ENCODE results near the gene PTK6.
A peak's percentile ranks its signal among the peaks of the same experiment; 100 is the strongest.

The PTK6 gene

DNA sequence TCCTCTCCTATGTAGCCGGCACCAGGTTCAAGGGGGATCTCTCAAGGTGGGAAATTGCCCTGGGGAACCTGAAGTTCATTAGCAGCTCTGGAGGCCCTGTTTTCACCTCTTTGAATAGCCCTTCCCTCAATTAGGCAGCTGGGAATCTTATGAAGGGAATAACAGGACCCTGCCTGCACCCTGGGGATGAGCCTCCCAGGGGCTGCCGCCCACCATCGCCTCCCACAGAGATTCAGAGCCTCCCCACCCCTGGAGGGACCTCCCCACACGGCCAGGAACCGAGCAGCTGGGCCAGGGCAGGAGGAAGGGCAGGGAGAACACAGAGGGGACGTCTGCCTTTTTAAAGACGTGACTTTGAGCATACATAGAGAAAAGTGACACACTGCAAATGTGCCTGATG, 33.7 kb downstream of the PTK6 start:
- no peak for DNase-seq

DNA sequence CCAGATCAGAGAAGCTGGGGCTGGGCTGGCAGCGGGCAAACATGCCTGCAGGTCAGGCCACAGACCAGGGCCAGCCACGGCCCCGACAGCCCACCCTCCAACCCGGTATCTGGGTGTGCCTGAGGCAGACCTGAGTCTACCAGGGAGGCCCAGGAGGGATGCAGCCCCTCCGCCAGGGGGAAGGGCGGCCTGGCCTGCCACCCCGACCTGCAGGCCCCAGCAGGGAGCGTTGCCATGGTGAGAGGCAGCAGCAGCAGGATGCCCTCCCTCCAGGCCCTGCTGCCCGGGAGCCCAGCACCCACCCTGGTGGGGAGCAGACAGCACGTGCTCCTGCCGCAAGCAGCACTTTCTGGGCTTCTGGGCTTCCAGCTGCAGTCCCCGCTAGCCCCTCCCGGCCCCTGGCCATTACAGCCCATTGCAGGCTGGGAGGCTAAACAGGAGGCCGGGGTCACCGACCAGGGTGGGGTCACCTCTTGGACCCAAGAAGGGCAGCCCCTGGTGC, 34.5 kb downstream of the PTK6 start:
- no peak for DNase-seq

DNA sequence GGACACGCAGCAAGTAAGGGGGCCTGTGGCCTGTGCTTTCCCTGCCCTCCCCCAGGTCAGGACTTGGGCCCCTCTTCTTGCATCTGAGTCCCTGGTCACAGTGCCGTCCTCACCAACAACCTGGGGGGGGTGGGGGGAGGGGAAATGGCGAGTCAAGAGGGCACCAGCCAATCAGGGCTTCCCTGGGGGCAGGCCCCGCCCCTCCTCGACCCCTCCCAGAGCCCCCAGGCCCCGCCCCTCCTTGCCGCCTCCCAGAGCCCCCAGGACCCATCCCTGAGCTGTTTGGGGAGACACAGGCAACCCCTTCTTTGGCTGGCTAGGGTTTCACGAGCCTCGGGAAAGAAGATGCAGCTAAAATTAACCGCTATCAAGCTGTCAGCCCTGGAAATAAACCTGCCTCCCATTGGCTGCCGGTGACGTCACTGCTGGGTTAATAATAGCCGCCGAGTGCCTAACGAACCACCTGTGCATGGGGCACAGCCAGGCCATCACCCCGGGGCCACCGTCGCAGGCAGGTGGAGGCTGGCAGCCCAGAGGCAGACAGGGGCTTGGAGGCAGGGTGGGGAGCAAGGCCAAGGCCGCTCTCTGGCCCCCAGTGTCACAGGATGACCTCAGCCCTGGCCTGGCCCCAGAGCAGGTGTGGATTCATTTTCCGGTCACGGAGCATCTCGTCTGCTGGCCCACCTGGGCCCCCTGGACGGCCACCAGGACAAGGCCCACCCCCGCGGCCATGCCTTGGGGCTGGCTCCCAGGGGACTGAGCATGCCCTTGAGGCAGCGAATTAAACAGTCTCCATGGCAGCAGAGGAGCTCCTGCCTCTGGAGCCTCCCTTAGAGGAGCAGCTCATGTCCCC, 35.1 kb downstream of the PTK6 start:
- peak; percentile 84 for DNase-seq

DNA sequence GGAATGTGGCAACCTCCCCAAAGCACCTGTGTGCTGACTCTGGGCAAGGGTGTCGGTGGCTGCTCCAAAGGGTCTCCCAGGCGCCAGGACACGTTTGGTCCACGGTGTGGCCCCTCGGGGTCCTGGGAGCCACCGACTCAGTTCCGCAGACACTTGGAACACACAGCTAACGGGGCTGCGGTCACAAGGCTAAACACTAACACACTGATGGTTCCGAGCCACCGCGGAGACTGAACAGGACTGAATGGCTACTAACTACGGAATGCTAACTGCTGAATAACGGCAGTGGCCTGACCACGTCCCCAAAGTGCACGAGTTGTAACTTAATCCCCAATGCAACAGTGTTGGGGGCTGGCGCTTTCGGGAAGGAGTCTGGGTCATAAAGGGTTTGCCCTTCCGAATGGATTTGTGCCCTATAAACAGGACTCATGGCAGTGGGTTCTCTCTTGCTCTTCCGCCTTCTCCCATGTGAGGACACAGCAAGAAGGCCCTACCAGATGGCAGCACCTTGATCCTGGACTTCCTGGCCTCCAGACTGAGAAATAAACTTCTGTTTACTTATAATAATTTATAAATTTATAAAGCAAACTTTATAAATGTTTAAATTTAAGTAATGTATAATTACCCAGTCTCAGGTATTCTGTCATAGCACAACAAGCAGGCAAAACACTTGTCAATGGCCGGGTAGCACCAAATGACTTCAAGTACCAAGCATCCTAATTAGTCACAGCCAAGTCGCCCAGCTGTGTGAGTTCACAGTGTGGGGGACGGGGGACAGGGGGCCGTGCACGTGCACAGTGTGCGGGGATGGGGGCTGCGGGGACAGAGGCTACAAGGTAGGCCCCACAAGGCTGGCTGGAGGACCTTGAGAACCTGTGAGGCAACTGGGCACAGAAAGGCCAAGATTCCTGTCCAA, 36.0 kb downstream of the PTK6 start:
- DNase-seq: no peak

DNA sequence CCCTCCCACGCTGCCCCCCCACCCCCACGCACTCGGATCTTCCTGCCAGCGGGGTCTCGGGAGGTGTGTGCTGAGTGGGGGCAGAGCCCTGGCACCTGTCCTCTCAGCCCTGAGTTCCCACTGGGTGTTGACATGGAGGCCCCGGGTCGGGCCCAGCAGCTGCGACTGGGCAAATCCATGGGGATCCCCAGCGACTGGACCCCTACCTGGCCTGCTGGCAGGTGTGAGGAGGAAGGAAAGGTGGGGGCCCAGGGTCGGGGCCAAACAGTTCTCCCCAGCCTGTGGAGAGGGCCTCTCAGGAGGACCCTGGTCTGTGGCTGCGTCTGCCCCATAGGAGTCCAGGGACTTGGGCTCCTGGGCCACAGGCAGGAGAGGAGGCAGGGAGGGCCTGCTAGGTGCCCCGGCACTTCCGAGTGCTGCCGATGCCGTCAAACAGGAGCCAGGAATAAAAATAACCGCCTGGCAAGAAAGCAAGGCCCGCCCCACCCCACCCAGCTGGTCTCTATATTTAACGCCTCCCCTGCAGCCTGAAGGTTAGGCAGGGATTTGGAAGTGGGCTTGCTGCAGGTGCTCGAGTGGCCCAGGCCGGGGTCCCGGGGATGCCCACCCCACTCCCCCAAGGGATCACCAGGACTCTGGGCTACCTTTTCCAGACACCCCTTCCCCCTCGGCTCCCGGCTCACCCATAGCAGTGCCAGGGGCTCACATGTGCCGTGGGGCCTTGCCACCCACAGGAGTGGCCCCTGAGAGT, 36.9 kb downstream of the PTK6 start:
- no peak for DNase-seq

DNA sequence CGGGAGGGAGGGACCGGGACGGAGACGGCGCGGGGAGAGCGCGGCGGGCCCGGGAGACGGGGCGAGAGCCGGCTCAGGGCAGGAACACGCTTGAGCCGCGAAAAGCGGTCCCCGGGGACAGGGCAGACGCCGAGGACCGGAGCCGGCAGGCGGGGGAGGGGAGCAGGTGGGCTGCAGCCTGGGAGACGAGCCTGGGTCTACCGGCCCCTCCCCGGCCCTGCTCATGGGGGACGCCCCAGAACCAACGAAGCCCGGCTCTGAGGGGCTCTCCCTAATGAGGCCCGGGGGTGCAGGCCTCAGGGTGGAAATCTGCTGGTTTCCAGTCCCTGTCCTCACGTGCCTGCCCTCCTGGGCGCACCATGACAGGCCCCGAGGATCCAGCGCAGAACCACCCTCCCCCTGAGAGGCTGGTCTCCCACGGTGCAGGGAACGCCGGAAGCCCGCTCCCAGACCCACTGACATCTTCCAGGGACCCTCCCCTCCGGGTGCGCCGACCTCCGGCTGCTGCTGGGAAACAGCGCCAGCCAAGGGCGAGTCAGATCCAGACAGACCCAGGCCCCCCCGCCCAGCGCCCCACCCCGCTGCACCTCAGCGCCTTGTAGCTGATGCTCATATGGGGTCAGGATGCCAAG, 37.7 kb downstream of the PTK6 start:
- DNase-seq: peak; percentile 65

DNA sequence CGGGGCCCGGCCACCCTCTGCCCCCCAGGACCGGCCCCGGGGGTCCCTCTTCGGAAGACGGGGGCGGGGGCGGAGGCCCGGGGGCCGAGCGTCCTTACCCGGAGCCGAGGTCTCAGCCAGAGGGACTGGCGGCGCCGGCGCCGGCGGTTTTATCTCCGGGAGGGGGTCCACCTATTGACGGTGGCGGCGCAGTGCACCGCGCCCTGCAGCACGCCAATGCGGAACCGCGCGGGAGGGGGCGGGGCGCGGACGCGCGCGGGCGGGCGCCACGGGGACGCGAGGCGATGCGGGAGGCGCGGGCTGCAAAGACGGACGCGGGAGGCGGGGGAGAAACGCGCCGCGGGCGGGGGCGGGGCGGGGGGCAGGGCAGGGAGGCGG, 38.2 kb downstream of the PTK6 start, which contains the start of gene EEF1A2:
EEF1A2 (minus strand) TSS at position 124 of the 378 bp plus-strand sequence. CDS start 1,320 bp downstream, outside the sequence.
- DNase-seq: peak; percentile 72

DNA sequence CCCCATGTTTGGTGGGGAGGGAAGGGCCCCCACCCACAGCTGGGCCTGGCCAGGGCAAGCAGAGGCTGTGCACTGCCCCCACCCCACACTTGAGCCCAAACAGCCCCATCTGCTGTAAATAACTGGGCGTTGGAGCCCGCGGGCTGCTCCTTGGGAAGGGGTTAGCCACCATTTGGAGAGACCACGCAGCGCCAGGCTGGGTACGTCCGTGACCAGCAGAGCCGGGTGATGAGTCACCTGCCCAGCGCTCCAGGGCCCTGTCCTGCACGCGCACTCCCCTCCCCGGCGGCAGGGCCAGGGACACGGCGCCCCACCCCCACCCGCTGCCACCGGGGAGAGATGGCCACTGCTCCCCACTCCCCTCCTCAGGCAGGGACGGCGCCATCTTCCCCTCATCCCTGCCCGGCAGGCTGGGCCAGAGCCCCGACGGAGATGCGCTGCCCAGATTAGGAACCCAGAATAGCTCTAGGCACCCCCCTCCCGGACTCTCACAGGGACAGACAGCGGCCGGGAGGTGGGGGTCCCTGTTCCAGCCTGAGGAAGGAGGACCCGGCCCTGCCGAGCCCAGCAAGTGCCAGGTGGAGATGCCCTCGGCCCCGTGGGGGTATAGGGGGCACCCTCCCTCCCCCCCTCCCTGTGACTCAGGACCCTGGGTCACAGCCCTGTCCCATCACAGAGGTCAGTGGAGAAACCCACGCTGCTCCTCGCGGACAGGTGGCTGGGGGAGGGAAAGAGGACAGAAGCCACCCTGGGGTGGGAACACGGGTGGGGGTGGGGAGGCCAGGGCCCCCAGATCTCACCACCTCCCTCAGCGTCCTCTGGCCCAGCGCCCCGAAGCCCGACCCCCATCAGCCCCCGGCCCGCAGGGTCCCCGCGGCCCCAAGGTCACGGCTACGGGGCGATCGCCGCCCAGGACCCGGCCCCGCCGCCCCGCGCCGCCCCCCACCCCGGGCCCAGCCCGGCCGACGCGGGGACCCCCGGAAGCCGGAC, 38.9 kb downstream of the PTK6 start:
- peak; percentile 58 for DNase-seq

DNA sequence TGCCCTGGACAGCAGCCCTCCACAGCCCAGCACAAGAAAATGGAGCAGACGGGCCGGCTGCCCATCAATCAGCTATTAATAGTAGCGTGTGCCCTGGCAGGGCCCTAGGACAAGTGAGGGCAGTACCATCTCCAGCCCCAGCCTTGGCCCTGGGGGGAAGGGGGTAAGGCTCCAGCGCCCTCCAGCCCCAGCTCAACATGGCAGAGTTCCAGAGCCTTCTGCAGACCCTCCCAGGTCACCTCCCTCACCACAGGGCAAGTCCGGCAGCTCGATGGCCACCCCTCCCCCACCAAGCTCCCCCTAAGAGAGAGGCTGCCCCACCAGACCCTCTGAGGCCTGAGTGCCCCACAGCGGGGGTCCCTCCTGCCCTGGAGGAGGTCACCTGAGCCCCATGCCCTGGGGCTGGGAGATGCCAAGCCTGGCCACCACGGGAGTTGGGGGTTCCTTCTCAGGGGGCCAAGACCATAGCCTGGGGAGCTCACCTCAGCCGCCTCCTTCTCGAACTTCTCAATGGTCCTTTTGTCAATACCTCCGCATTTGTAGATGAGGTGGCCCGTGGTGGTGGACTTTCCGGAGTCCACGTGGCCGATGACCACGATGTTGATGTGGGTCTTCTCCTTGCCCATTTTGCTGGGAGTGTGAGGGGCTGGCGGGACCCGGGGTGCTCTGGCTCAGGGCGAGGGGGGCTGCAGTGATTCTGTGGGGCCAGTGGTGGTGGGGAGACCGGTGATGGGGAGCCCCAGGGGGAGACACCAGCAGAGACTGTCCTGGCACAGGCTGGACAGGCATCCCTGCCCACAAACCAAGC, 39.8 kb downstream of the PTK6 start:
- DNase-seq: no peak

DNA sequence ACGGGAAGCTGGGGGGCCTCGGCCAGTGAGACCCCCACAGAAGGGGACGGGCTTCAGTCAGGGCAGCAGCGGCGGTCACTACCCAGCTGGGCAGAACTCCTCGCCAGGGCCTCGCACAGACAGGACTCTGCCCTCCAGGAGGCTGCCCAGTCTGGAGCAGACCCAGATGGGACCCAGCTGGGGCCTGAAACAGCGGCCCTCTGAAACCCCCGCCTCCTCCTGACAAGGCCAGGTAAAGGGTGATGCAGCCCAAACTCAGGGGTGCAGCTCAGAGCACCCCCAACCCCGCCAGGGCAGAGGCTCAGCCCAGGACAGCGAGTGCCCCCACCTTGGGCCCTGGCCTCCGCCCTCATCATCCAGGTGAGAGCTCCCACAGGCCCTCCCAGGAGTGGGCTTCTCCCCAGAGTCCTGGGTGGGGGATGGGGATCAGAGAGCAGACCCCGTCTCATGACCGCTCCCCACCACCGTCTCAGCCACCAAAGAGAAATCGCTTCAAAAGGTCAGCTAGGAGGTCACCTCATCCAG, 40.5 kb downstream of the PTK6 start:
- no peak for DNase-seq

DNA sequence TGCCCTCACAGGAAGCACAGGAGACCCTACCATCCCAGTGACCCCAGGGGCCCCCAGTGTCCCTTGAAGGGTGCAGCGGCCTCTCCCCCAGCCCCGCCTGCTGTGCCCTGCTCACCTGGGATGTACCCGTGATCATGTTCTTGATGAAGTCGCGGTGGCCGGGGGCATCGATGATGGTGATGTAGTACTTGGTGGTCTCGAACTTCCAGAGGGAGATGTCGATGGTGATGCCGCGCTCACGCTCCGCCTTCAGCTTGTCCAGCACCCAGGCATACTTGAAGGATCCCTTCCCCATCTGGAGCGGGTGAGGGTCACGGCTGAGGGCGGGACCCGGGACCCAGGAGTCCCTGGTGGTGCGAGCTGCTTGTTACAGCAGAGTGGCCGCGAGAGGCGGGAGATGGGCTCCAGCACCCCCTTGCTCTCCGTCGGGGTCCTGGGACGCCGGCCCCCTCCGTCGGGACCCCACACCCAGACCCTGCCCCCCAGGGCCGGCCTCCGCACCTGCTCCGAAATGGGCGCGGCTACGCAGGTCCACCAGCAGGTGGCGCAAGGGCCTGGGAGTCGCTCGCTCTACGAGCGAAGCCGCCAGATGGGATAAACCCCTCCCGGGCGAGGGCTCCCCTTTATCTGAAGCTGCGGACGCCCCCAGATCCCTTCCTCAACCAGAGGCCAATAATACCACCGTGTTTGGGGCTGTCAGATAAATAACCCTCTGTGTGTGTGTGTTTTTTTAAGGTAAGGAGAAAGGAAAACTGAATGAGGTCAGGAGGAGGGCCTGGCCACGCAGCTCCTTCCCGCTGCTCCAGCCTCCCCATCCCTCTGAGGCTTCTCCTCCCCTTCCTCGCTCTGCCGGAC, 41.2 kb downstream of the PTK6 start:
- peak; percentile 81 for DNase-seq

DNA sequence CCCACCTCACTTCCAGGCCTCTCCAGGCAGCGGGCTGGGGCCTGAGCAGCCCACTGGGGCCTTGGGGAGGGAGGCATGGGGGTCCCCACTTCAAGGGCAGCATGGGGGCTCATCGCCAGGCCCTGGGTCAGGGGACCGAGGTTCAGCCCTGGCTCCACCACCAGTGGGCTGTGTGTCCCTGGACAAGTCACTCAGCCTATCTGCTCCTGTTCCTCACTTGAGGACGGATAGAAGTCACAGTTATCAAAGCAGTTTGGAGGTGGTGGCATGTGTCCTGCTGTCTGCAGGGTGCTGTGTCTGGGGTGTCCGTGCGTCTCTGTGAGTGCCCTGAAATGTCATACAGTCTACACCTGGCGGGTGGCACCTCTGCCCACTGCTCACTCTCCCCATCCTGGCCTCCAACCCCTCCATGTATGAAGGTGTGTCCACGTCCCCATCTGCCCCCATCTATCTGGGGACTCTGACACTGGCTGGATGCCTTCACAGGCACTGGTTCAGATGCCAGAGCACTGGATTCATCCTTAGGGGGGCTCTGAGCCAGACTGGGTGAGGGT, 41.9 kb downstream of the PTK6 start:
- no peak for DNase-seq

DNA sequence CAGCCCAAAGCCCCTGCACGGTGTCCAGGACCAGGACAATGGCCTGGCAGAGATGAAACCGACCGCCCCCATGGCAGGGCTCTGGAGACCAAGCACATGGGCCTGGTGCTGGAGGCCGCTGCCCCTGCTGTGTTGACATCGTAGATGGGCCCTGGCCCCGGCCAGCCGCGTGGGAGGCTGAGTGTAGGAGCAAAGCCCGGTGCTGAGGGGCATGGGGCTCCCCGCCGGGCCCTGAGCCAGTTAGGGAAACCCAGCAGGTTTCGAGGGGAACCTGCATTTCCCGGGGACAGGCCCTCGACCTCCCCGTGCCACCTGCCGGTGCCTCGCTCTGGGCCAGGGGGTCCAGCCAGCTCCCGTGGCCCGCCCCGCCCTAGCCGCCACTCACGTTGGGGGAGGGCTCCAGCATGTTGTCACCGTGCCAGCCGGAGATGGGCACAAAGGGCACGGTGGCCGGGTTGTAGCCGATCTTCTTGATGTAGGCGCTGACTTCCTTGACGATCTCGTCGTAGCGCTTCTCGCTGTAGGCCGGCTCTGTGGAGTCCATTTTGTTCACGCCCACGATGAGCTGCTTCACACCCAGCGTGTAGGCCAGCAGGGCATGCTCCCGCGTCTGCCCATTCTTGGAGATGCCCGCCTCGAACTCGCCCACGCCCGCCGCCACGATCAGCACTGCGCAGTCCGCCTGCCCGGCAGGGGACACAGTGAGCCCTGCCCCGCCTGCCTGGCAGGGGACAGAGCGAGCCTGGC, 42.6 kb downstream of the PTK6 start:
- DNase-seq: no peak

DNA sequence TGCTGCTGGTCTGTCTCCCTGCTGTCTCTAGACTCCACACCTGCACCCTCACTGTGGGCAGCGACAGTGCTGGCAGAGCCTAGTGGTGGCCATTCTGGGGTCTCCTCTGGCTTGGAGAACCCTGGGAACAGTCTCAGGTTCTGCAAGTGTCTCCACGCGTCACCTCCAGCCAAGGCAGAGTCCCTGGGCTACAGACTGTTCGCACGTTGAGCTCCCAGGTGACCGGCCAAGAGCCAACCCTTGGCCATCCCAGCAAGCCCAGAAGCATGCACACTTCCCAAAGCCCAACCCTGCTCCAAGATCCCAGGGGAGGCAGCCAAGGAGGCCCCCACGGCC, 43.1 kb downstream of the PTK6 start:
- DNase-seq: no peak

DNA sequence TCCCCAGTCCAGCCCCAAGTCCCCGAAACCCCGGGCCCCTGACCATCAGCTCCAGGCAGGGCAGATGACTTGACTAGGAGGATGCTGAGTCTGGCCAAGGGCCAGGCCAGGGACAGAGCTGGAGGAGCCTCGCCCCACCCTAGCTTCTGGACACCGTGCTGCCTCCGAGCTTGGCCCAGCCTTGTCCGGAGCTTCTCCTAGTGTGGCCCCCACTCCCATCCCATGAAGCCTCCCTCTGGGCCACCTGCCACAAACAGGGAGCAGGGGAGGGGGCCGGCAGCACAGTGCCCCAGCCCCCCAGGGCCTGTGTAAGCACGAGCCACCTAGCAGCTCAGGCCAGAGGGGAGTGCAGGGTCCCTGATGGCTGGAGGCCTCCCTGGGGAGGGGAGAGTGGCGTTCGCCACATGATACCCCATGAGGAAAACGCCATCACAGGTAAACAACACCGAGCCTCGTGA, 43.6 kb downstream of the PTK6 start:
- DNase-seq: no peak

DNA sequence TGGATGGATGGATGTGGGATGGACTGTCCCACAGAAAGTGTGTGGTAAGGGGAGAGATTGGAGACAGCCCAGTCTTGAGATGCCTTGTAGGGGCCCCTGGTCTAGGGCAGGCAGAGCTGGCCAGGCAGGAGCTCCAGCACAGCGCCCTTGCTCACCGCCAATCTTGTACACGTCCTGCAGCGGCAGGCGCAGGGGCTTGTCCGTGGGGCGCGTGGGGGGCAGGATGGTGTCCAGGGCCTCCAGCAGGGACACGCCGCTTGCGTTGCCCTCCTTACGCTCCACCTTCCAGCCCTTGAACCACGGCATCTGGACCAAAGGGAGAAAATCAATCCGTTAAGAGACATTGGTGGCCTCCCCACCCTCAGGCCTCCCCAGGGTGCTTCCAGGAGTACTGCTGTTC, 44.2 kb downstream of the PTK6 start:
- DNase-seq: no peak

DNA sequence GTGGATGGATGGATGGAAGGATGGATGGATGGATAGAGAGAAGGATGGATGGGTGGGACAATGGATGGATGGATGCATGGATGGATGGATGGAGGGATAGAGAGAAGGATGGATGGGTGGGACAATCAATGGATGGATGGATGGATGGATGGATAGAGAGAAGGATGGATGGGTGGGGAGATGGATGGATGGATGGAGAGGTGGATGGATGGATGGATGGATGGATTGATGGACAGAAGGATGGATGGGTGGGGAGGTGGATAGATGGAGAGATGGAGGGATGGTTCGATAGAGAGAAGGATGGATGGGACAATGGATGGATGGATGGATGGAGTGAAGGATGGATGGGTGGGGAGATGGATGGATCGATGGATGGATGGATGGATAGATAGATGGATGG, 44.7 kb downstream of the PTK6 start:
- no peak for DNase-seq
